HepG2 (cell line): ENCODE data around the gene LIPA. TPM values are rescaled to one million over a fixed set of nuclear protein-coding genes. Genes with fewer than 3 reads are reported as not detected.

Experiments used
- ASH2L ChIP-seq: fragments of 300-600, 200-600 bp; sonication (generic); IDR thresholded peaks from 2 replicates; pipeline ENCODE4 v1.7.0; 2017; ENCODE audit warnings: low read depth, mild to moderate bottlenecking, moderate library complexity, mixed read lengths, low read length; ENCODE audit not compliant: insufficient read length
- BCLAF1 ChIP-seq: fragments of 450-650 bp; IDR thresholded peaks from 2 replicates; pipeline ENCODE4 v1.6.1; 2017; ENCODE audit warnings: mild to moderate bottlenecking
- BRD4 ChIP-seq: sonication (generic); formaldehyde crosslinking; IDR thresholded peaks from 2 replicates; pipeline ENCODE4 v1.4.0; 2020; ENCODE audit warnings: missing genetic modification reagents
- CBX2 ChIP-seq, 2 experiments: fragments of 200-600 bp in 1 of 2; sonication (generic); formaldehyde crosslinking in 1 of 2; IDR thresholded peaks; 2 replicates each; pipeline versions ENCODE4 v1.7.0 to v1.8.1; 2018 to 2022; ENCODE audit warnings: low read depth in 2 of 2, low read length in 1 of 2, mild to moderate bottlenecking in 1 of 2, missing genetic modification reagents in 1 of 2
- CCAR2 ChIP-seq: fragments of 200-400 bp; formaldehyde crosslinking; optimal IDR thresholded peaks from 2 replicates; pipeline ENCODE3; 2018; ENCODE audit warnings: low read depth, mild to moderate bottlenecking, low read length, moderate library complexity
- DDIT3 ChIP-seq: sonication (generic); formaldehyde crosslinking; IDR thresholded peaks from 2 replicates; pipeline ENCODE4 v1.4.0; 2020; ENCODE audit warnings: mild to moderate bottlenecking, missing genetic modification reagents
- EED ChIP-seq: sonication (generic); formaldehyde crosslinking; IDR thresholded peaks from 2 replicates; pipeline ENCODE4 v1.5.0; 2020; ENCODE audit warnings: mild to moderate bottlenecking, missing genetic modification reagents
- ISL2 ChIP-seq: sonication (generic); formaldehyde crosslinking; IDR thresholded peaks from 2 replicates; pipeline ENCODE4 v1.5.0; 2020; ENCODE audit warnings: missing genetic modification reagents
- LCORL ChIP-seq, 2 experiments: fragments of 450-650 bp in 1 of 2; sonication (generic) in 1 of 2; formaldehyde crosslinking in 1 of 2; IDR thresholded peaks; 2 replicates each; pipeline versions ENCODE4 v1.5.0 to v1.6.1; 2017 to 2020; ENCODE audit warnings: antibody characterized with exemption in 1 of 2, missing genetic modification reagents in 1 of 2
- SOX5 ChIP-seq: IDR thresholded peaks from 2 replicates; pipeline ENCODE4 v1.6.1; 2016; ENCODE audit warnings: borderline replicate concordance
- YY1 ChIP-seq: IDR thresholded peaks from 2 replicates; pipeline ENCODE4 v1.6.1; 2011; ENCODE audit warnings: low read length, low read depth, moderate library complexity, mild to moderate bottlenecking; ENCODE audit not compliant: insufficient read depth, insufficient replicate concordance
- ZBTB46 ChIP-seq: sonication (generic); formaldehyde crosslinking; IDR thresholded peaks from 2 replicates; pipeline ENCODE4 v1.4.0; 2020; ENCODE audit warnings: mild to moderate bottlenecking, missing genetic modification reagents, borderline replicate concordance
- ZFP36L1 ChIP-seq: sonication (generic); formaldehyde crosslinking; IDR thresholded peaks from 2 replicates; pipeline ENCODE4 v1.8.0; 2022; ENCODE audit warnings: mild to moderate bottlenecking, missing genetic modification reagents, moderate library complexity
- ZFP62 ChIP-seq: sonication (generic); formaldehyde crosslinking; IDR thresholded peaks from 2 replicates; pipeline ENCODE4 v1.4.0; 2020; ENCODE audit warnings: missing genetic modification reagents
- ZNF646 ChIP-seq: sonication (generic); formaldehyde crosslinking; IDR thresholded peaks from 2 replicates; pipeline ENCODE4 v1.9.0; 2021; ENCODE audit warnings: mild to moderate bottlenecking, missing genetic modification reagents
- ZNF773 ChIP-seq: sonication (generic); formaldehyde crosslinking; IDR thresholded peaks from 2 replicates; pipeline ENCODE4 v1.4.0; 2020; ENCODE audit warnings: missing genetic modification reagents, borderline replicate concordance
- ZSCAN9 ChIP-seq: IDR thresholded peaks from 2 replicates; pipeline ENCODE4 v1.6.1; 2016; ENCODE audit warnings: borderline replicate concordance
- polyA plus RNA-seq, 8 experiments: library from polyadenylated mRNA; depleted of rRNA in 3 of 8; stranded (reverse) in 7 of 8; unstranded in 1 of 8; fragments of >200 nt; fragmentation: Illumina TruSeq in 4 of 8; extraction: Trizol in 4 of 8; gene quantifications; 2 replicates each; pipeline versions ENCODE4 v1.2.1 to v1.2.3, GENCODE V29; 2011 to 2016; ENCODE audit warnings: low read depth in 4 of 8, missing spikeins in 1 of 8, mixed read lengths in 1 of 8; ENCODE audit not compliant: insufficient read depth in 1 of 8
- total RNA-seq, 5 experiments: library from RNA; depleted of rRNA; stranded (reverse); fragments of >200 nt; fragmentation: Illumina TruSeq; extraction: Trizol; gene quantifications; 2 replicates each; pipeline ENCODE4 v1.2.3, GENCODE V29; 2016; ENCODE audit warnings: low read depth in 1 of 5

LIPA gene
- total and polyA plus RNA-seq, 2 of the 13 experiments (the other 11 are each of a cell fraction or from before 2014, with no cell fraction given) = 57.1 to 79.5 TPM

- TF ChIP-seq ZFP36L1 (0 out of 2 replicates have a peak, but pooled peaks have one; percentile 38), ZNF646 (no peak), CCAR2 (no peak), BCLAF1 (no peak), ZFP62 (no peak), BRD4 (CRISPR knock-in tag) (no peak), ZBTB46 (CRISPR knock-in tag) (no peak), ZSCAN9 (no peak), ISL2 (CRISPR knock-in tag) (peak; percentile 24; the same call in 1 of the 2 replicates), SOX5 (CRISPR knock-in tag) (no peak), LCORL (IDR thresholded peaks at IDR 0.05) (no peak), LCORL (CRISPR knock-in tag; IDR thresholded peaks at IDR 0.05) (peak; percentile 37; the same call in 1 of the 2 replicates), EED (CRISPR knock-in tag) (no peak), DDIT3 (CRISPR knock-in tag) (no peak), YY1 (peak; percentile 48), ASH2L (peak; percentile 72), CBX2 (IDR thresholded peaks at IDR 0.05; ENCODE audit: low read depth, low read length) (no peak), CBX2 (CRISPR knock-in tag; IDR thresholded peaks at IDR 0.05; ENCODE audit: low read depth) (no peak), ZNF773 (0 out of 2 replicates have a peak, but pooled peaks have one; percentile 6)
Observed at GRCh38 chr10:89251409-89252224, at the start of gene LIPA (continued).
